Stimulated activated CD4-positive, alpha-beta T cell treated with anti-CD3 and anti-CD28 coated beads, Interleukin-12 subunit alpha, Interleukin-12 subunit beta, amount 100 ng/mL, for 4 hours (primary cell): ENCODE data around the gene APOBEC2.

Experiments used
- DNase-seq: peaks from one replicate; pipeline ENCODE4 v3.0.0-alpha.2; 2020

The APOBEC2 gene

DNA sequence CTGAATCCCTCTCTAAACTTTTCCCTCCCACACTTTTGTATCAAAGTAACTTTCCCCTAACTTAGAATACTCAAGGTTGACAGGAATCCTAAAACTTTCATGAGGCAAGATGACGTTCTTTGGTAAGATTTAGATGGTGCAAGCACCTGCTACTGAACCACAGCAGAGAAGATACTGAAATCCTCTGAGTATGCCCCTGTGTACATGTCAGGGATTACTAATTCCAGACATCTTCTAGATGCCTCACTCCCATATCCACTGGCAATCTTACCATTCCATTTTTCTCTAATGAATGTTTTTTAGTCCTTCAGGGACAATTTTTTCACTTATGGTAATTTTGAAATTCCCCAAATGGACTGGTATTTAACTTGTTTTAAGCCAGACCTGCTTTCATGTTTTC lies 9.1 kb downstream of the APOBEC2 start:
- DNase-seq, result no peak

DNA sequence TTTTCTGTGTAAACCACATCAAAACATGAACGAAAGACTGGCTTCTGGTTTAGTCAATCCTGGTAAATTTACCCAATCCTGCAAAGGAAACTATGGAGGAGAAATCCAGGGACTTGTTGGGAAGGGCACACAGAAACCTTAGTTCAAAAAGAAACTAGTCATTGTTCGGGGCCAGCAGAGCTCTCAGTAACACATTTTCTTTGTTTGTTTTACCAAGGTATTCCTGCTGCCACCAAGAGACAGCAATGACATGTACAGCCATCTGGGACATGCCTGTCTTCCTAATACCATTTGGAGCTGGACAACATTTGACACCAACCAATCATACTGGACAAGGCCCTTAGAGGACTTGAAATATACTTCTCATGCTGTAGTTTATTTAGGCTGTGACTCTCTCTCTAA lies 10.9 kb downstream of the APOBEC2 start:
- no peak for DNase-seq

DNA sequence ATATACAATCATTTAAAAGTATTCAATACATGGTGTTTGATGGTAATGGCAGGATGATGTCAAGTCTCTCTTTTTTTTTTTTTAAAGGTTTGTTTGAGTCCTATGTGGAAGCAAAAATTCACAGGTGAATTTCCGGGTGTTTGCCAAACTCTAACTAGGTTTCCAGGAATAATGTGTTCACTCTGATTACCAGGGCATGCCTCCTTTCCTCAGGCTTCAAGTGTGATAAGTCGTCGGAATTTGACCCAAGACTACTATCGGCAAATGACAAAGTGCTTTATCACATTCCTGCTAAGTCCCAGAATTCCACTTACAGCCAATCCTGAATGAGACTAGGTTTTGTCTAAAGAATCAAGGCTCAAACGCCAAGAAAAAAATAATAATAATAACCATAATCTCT lies 11.8 kb downstream of the APOBEC2 start:
- no peak for DNase-seq

DNA sequence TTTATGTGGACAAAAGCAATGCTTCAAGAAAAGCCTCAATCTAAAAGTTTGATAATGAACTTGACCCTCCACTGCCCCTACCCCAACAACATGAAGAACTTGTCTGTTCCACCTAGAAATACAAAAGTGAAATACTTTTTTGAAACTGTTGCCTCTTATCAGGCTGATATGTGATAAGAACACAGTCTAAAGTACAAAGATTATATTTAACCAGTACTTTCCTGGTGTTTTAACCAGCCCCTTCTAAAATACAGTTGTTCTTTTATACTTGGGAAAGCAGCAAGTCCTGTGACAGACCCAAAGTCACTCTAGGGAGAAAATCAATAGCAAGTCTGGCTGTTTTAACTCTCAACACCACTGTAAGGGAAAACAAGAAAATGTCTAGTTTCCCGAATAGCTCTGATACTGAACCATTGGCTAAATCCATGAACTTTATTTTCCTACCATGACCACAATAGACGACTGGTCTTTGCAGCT lies 12.6 kb downstream of the APOBEC2 start:
- DNase-seq, result no peak

DNA sequence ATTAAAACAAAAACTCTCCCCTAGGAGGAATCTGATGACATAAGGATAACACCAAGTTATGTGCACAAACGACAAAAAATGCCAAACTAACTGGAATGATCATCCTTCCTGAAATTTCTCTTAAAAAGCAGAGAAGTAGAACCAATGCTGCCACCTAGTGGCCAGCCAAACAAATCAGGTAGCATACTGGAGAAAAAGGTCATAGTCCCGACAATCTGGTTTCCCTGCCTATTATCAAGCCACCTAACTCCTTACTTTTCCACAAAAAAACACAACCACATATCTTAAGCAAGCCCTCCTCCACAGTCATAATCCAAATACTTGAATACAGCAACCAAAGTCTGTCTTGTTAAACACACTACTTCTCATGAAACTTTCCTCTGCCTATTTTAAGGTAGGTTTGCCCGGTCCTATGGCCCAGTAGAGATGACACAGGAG lies 13.9 kb downstream of the APOBEC2 start:
- DNase-seq, result peak; percentile 60

DNA sequence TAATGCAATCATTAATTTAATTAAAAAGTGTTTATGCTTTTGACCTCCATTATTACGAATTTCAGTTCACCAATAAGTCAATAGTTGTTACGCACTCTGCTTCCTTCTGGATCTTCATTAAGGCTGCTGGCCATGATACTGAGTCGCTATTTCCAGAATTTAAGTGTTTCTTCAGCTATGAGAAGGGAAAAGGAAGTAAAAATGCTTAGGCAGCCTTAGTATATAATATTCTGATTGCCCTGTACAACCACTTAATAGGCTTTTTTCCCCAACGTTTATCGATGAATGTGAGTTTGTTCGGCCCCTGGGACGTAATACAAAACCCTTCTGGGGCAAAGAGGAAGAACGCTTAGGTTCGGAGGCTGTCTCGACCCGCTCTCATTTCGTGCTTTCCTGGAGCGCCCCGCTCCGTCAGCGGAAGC lies 18.5 kb downstream of the APOBEC2 start:
- no peak for DNase-seq

DNA sequence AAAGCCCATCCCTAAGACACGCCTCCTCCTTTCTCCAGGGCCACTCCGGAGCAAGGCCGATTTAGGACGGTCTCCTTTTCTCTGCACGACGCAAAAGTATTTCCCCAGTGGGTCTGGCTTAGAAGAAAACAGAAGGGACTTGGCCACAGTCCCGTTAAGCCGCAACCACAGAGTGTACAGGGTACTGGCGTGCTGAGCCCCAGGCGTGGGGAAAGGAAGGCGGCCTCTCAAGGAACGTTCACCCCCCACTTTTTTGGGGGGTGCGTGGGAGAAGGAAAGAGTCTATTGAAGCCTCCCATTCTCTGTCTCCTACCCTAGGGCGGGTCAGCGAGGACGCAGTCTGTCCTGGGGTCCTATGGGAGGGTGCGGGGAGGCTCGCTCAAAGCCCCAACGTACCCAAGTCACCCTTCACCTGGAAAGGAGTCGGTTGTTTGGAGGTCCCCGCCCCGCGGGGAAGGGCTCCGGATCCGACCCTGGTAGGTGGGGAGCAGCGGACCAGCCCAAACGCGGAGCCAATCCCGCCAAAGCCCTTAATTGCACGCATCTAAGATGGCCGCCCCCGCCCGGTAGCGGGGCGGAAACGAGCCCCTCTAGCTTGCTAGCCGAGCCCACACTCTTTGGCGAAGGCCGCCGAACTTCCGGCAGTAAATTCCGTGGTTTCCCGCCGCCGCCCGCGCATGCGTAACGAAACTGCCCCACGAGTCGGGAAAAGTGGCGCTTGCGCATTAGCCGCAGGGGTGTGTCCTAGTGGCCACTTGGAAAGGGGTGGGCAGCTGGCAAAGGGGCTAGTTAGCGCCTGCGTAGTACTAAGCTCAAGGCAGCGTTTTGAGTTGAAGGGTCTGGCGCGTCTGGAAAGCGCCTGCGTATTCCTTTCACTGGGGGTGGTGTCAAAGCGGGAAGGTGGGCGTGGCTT lies 19.2 kb downstream of the APOBEC2 start, which contains the start of gene OARD1:
Gene OARD1 (minus strand): TSS at position 434 of the 913 bp plus-strand sequence. CDS start 722 bp downstream, outside the sequence.
- DNase-seq, result peak; percentile 99

DNA sequence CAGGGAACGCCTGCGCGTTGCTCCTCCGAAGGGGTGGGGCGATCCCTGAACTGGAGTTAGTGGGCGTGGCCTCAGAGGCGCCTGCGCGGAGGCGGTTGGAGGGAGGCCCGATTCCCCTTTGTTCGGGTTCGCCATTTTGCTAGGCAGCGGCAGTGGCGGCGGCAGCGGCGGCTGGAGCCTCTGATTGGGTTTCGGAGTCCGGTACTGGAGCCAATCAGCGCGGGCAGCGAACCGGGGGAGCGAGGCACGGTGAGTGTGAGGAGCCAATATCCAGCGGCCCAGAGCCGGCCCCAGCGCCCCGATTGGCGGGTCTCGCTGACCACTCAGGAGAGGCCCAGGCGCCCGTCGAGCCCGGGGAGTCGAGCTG lies 19.8 kb downstream of the APOBEC2 start, which contains the start of gene NFYA:
Gene NFYA (plus strand): TSS at position 139 of the 367 bp plus-strand sequence. CDS start 6,116 bp downstream, outside the sequence.
- peak; percentile 99 for DNase-seq

DNA sequence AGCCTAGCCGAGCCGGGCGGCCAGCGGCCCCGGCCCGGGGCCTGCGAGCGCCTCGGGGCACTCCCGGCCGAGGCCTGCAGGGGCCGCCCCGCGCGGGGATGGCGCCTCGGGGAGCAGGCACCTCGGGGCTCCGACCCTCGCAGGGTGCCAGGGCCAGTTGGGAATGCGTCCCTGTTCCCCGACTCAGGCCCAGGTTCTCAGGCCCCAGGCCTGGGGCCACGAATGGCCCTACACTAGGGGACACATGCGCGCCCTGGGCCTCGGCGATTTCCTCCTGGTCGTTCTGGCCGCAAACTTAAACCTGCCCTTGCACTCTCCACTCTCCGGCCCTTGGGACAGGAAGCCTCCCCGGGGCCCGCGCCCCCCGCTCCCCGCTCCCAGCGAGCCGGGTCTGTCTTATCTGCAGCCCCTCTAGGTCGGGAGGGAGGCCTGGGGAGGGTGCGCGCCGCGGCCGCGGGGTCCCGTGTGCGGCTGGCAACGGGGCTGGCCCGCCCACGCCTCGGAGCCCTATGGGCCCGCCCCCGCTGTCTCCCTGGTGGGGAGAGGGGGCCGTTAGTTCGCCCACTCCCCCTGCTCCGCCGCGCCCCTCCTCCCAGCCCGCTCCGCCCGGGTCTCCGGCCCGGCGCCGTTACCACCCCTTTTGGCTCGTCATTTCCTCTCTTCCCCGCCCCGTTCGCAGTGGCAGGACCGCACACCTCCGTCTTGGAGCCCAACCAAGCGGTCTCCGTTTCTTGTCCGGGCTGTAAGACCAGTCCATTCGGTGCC lies 20.4 kb downstream of the APOBEC2 start:
- peak; percentile 74 for DNase-seq

DNA sequence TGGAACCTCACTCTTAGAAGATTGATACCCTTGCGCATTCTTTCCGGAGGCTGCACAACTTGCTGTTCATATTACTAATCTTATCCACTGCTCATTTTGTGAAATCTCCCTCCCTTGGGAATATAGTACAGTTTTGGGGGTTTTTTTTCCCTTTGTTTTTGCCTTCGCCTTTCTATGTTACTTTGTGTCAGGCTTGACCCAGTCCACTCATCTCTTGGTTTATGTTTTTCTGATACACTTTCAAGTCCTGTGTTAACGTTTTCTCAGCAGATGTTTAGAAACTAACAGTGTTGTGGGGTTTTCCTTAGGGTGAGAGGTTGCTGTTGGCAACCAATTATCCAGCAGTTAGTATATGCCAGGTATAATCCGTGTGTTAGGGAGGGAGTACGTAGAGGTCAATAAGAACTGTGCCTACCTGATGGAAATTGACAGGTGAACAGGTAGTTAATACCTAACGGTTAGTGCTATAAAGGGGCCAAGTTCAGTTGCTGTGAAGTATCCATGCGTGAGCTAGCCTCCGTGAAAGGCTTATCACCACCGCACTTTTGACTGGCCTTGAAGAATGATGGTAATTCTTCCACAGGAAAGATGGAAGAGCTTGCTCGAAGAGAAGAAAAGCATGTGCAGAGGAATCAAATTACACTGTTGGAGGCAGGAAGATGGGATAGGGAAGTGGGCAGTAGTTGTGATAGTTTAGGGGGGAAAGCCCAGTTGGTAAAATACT lies 21.1 kb downstream of the APOBEC2 start:
- DNase-seq, result no peak

DNA sequence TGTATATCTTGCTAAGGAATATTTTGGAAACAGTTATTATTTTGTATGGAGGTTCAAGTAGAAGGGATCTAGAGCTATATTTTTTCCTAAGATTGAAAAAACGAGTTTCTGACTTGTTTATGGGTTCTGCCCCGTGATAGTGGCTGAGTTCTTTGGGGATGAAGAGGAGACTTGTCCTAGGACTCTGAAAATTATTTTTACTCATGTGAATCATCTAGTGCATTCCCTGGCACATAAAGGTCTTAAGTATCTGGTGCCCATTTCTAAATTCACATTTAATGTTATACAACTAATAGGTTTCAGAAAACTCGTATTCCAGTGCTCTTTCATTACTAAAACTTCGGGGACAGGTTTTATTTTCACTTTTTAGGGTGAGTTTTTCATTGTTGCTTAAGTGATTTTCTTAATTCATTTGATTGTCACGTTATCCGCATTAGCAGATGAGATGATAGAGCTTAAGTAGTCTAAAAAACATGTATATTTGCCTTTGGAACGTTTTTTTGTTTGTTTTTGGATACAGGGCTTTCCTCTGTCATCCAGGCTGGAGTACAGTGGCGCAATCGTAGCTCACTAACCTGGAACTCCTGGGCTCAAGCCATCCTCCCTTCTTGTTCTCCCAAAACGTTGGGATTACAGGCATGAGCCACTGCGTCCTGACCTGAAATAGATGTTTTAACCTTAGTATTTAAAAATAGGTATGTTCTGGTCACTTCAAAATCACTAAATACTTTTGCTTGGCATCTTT lies 21.9 kb downstream of the APOBEC2 start:
- no peak for DNase-seq

DNA sequence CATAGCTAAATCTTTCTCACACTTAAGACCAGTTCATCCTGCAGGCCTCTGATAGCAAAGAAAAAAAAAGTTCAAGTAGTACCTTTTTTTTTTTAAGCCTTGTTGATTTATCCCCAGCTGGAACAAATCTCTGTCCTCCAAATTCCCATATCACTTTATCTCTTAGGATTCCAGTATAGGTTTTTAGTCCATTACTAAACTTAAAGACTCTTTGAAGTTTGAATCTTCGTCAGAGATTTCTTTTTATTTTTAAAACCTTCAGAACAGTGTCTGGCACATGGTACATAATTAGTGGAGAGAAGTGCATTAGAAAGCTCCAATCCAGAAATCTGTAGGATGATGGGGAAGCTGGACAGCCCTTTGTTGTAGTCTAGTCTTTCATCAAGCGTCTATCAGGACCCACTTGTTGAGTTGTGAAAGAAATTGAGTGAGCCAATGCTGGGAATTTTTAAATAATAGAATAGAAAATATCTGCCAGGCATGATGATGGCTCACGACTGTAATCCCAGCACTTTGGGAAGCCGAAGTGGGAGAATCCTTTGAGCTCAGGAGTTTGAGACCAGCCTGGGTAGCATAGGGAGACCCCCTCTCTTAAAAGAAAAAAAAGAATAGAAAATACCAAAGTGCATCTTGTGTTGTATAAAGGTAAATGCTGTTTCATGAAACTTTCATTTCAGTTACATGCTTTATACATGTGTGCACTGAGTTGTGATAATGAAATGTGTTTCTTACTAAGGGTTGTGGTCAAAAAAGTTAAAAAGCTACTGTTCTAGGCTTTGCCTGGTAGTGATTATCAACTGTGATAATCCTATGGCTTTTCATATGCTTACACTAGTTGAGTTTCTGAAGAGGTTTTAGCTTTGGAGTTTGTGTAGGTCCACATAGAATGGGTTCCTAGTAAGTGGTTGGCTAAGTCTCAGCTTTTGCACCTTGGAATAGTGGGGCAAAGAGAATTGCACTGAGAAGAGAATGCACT lies 22.9 kb downstream of the APOBEC2 start:
- DNase-seq, result no peak

DNA sequence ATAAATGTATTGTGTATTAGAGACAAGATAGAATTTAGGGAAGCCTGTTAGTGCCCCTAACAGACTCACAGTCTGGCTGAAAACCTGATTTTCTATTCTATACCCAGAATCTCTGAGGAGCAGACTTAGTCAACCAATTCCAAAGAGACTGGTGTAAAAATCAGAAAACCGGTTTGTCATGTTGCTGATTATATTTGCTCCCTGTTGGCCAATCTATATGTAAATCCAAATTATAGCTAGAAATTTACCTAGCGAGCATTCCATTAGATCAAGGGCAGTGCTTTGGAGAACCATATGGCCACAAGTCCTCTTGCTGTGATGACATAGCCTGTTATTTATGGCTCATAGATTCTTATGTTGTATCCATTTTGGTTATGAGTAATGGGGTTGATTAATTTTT lies 24.5 kb downstream of the APOBEC2 start:
- no peak for DNase-seq

DNA sequence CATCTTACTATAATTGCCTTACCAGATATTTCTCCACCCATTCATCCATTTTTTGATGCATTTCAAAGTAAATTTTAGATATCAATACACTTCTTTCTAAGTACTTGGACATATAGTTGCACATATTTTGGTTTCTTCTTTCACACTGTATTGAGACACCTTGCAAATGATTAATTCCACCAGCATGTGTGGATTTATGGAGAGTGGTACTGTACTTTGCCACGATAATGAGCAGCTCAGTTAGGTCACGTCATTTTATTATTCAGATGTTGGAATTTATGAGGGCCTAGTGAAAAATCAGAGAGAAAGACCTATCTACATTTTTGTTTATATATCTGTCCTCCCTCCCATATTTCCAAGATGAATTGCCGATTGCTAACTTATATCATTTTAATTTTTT lies 25.1 kb downstream of the APOBEC2 start:
- DNase-seq, result no peak

DNA sequence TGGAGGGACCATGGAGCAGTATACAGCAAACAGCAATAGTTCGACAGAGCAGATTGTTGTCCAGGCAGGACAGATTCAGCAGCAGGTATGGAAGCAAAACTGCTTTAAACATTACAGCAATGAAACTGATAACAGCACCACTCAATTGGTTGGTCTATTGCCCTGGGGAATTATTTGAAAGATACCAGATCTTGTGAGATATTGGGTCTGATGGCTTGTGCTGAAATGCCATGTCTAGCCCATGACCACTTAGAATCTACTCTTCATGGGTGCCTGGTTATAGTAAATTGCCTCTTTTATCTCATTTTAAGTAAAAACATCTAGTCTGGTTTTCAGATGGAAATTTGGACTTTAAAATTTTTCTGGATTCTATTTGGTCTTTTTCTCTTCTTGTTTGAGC lies 26.1 kb downstream of the APOBEC2 start:
- DNase-seq, result no peak

DNA sequence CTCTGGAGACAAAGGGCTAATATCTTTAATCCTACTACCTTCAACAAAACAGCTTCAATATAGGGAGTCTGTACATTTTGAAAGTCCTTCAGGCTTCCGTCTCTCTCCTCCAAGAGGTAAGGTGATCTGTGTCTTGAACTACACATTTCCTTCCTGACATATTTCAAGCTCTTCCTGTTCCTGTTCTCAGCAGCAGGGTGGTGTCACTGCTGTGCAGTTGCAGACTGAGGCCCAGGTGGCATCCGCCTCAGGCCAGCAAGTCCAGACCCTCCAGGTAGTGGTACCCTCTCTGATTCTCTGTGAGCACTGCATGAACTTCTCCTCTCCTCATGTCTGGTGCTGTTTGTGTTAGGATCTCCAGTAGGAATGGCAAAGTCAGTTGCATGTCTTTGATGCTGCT lies 27.6 kb downstream of the APOBEC2 start:
- DNase-seq, result no peak

DNA sequence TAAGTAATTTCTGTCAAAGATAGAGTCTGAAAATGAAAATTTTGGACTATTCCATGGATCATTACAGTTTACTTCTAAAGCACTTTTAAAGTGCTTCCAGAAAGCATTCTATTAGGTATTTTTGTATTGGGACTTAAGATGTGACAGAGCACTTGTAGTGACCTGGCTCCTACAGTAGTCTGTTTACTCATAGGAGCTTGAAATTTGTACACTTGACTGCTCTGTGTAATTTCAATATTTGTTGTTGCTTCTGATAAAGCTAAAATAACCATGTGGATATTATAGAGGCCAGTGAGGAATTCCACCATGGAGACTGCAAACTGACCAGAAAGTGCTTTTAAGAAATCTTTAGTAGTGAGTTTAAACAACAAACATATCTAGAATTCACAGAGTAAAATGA lies 30.1 kb downstream of the APOBEC2 start:
- no peak for DNase-seq

DNA sequence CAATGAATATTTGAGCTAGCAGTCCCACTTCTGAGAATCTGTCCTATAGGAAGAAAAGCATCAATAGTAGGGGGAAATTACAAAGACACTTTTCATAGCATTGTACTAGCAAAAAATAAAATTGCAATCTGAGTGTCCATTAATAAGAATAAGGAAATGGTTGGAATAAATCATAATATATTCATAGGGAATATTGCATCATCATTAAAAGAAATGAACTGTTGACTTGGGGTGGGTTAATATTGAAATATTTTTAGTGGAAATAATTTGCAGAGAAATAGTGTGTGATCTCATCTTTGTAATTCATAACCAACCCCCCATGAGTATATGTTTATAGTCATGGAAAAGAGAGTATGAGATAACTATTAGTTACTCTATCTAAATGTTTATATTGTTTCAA lies 32.2 kb downstream of the APOBEC2 start:
- no peak for DNase-seq

DNA sequence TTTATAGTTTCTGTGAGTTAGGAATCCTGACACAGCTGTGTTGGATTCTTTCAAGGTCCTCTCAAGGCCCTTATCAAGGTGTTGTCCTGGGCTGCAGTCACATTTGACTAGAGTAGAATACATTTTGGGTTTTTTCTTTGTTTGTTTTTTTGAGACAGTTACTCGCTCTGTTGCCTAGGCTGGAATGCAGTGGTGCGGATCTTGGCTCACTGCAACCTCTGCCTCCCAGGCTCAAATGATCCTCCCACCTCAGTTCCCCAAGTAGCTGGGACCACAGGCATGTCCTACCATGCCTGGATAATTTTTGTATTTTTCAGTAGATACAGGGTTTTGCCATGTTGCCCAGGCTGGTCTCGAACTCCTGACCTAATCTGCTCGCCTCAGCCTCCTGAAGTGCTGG lies 35.4 kb downstream of the APOBEC2 start:
- DNase-seq, result no peak

DNA sequence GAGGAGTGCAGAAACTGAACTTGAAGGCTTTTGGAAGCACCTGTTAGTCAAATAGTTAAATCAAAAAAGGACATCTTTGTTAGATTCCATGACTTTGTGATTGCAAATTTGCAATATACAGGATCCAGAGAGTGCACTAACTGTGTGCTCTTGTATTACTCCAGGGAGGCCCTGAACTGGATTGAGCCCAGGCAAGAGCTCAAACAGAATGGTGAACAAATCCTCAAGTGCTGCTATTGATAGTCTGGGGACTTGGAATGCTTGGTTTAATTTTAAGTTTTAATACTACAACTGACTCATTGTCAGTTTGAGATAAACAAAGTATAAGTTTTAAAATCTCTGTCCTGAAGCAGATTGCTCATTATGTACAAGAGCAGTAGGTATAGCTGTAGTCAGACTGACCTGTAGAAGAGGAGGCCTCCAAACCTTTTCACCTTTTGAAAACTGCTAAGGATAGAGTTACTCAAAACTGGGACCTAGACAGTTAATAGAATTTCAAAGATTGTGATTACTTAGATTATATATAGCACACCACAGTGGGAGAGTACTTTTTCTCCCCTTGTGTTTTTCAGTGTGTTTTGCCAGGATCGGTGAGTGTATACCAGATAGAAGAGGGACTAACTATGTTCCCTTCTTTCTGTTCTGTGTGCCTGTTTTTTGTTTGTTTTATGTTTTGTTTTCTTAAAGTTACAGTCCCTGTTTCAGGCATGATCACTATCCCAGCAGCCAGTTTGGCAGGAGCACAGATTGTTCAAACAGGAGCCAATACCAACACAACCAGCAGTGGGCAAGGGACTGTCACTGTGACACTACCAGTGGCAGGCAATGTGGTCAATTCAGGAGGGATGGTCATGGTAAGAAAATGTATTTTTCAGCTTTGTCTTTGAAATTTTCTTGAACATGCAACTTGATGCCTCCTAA lies 38.1 kb downstream of the APOBEC2 start:
- DNase-seq, result no peak
